Stimulated activated CD4-positive, alpha-beta T cell treated with anti-CD3 and anti-CD28 coated beads, Interleukin-12 subunit alpha, Interleukin-12 subunit beta, amount 100 ng/mL, for 4 hours (primary cell): ENCODE results near the gene WDR86.

Experiments used
- DNase-seq: peaks from one replicate; pipeline ENCODE4 v3.0.0-alpha.2; 2020

WDR86 gene

DNA sequence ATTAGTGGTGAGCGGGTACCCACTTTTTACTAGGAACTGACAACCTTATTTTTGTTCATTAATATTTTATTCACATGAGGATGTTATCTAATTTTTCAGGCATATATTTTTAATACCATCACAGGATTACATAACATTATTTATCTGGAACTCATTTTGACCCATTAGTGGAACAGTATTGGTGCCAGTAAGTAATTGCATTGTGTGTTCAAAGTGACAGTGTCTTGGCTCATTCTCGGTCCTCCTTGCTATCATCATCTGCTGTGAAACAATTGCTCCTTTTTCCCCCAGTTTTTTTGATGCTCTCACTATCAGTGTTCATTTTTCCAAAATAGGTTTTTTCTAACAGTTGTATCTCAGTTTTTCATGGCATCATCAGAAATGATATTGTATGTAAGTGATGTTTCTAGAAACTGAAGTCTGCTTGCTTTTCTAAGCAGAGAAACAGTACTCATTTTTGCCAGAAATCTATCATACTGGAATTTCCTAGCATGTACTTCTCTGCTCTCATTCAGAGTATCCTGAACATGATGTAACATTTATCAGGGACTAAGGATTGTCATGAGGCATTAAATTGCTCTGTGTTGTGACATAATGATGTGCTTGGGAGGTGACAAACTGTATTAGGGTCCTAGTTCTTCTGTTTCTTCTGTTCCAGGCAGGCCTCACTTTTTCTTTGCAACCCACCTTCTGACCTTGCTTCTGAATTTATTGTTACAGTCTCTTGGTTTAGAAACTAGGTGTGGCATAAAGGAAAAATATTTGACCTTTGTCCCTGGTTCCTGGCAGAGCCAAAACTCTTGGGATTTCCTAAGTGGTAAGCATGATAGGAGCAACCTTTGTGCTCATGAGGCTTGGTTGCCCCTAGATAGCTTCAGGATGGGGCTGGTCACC is 64.0 kb downstream of the WDR86 start:
- DNase-seq: no peak

DNA sequence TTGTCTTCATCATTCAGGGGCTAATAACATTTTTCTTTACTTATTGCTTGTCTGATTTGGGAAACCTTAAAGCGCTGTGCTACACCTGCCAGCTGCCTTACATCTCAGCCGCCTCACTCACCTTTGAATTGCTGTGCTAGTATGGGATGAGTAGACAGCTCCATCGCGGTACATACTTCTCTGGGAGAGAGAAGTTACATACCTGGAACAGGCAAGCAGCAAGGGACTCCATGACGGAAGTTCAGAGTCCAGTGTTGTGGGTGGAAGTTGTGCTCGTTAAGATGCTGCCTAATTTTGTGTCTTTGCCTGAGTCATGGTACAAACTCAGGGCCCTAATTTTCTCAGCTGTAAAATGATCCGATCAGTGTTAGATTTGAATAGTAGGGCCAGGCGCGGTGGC is 66.3 kb downstream of the WDR86 start:
- DNase-seq: no peak

DNA sequence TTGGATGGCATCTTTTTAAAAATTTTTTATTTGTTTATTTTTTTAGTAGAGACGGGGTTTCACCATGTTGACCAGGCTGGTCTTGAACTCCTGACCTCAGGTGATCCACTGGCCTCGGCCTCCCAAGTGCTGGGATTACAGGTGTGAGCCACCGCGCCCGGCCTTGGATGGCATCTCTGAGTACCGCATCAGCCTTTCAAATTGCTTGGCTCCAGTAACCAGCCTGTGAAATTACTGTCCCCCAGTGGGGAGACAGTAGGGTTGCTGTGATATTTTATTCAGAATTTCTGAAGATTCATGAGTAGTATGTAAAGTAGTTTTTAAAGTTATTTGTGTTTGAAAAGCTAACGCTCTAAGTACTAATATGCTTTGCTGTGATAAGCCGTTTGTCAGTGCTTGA is 67.0 kb downstream of the WDR86 start:
- no peak for DNase-seq

DNA sequence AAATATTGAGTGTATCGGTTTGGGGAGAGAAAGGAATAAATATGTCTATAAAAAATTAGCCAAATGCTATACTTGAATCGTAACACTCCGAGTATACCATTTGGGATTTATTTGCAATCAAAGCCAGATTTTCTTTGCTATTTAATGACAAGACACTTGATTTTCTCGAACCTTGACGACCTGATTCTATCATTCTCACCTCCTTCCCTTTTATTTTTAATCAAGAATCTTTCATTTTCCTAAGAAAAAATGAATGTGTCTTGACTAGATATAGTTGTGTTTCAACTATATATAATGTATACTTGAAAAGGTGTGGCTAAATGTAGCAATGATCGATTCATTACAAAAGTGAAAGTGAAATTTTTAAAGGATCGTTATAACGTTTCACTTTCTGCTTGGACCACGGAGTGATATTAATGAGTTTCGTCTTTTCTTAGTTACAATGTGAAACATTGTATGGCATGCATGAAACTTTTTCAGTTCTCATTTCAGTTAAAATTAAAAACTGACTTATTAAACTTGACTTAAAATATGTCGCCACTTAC is 67.7 kb downstream of the WDR86 start:
- DNase-seq: no peak

DNA sequence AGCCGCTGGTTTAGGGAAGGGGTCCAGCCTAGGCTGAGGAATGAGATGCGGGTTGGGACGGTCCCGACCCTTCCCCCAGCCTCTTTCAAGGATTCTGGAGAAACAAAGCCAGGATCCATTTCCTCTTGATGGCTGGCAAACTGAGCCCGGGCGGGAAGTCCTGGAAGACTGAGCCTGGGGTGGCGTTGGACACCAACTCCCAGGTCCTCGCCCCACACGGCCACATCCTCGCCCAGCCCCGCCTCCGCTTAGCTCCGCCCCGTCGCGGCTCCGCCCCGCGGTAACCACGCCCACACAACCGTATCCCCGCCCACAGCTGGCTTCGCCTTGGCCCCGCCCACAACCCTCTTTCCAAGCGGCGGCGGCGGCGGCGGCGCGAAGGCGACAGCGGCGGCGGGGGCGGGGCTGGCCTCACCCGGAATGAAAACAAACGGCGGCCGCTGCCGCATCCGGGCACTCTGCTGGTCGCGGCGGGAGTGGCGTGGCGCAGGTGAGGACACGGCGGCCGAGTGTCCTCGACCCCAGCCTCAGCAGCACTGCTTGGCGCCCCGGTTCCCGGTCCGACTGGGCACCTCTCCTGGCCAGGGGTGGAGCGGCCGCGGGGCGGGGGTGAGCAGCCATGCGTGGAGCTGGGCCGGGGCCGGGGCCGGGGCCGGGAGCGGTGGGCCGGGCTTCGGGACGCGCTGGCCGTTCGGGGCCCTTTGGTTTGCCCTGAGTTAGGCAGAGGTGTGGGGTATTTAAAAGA is 68.3 kb downstream of the WDR86 start, which contains the start of gene NUB1:
NUB1 (plus strand) TSS at position 456 of the 745 bp plus-strand sequence. CDS start 3,538 bp downstream, outside the sequence.
- peak; percentile 88 for DNase-seq

DNA sequence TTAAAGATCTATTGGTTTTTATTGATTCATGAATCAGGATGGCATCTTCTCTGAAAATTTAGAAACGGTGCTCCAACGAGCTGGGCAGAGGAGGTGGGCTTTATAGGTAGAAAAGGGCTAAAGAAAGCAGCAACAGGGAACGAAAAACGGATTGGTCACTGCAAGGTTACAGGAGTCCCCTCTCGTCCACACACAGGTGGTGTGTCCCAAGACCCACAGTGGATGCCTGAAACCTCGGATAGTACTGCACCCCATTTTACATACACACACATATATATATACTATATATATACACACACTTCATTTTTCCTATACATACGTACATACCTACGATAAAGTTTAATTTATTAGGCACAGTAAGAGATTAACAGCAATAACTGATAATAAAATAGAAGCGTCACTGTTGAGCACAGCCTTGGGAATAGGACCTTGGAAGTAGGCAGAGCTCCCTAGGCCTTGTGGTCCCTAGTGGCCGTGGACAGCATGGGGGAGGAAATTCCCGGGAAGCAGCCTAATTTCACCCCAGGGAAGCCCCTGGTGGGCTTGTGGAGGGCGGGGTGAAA is 69.0 kb downstream of the WDR86 start:
- DNase-seq: no peak

DNA sequence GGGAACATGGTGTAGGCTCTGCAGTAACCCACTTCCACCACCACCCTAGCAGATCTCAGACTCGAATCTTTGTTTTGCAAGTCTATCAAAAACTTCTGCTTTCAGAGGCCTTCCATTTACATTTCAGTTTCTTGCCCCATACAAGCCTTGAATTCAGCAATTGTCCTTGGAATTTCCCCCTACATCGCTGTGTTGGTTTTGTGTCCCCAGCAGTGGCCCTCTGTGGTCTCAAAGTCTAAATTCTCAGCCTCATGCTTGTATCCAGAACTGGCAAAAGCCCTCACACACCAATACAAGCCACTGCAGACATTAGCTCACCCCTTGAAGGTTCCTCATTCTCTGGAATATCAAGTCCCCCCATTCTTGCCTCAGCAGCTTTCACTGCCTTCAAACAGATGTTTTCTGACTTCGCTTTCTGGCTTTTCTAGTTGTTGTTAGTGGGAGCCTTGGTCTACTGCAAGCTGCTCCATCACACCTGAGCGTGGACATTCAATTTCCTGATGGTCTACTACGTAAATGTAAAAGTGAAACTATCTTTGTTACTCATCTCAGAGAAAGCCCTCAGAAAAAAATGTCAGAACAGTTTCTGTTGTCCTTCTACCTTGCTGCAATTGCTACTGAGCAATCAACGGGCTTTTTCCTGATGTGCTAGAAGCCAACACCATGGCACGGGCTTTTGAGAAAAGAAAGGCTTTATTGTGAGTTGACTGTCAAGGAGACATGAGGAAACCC is 70.0 kb downstream of the WDR86 start:
- no peak for DNase-seq

DNA sequence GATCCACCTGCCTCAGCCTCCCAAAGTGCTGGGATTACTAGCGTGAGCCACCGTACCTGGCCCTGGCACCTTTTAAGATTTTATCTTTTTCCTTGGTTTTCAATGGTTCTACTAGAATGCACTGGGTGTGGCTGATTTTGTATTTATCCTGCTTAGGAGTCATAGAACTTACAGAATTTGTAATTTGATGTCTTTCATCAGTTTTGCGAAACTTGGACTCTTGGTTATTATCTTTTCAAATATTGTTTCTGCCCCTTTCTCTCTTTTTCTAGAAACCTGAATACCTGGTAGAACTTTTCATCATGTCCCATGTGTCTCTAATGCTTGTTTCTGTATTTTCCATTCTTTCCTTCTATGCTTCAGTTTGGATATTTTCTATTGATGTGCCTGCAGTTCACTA is 71.0 kb downstream of the WDR86 start:
- no peak for DNase-seq

DNA sequence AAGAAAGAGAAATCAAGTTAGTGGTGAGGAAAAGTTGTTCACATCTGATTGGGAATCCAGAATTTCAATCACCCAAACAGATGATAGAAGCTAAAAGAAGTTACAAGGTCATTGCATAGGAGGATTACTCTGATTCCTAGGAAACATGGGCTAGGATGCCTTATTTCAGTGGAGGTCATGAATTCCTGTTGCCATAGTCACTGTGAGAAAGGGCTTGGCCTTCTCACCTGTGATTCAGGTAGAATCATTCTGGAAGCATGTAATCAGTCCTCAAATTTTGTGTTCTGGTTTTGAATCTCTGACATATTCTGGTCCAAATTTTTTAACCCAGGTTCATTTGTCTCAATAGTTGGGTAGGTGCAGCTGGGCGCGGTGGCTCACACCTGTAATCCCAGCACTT is 72.5 kb downstream of the WDR86 start:
- DNase-seq: no peak

DNA sequence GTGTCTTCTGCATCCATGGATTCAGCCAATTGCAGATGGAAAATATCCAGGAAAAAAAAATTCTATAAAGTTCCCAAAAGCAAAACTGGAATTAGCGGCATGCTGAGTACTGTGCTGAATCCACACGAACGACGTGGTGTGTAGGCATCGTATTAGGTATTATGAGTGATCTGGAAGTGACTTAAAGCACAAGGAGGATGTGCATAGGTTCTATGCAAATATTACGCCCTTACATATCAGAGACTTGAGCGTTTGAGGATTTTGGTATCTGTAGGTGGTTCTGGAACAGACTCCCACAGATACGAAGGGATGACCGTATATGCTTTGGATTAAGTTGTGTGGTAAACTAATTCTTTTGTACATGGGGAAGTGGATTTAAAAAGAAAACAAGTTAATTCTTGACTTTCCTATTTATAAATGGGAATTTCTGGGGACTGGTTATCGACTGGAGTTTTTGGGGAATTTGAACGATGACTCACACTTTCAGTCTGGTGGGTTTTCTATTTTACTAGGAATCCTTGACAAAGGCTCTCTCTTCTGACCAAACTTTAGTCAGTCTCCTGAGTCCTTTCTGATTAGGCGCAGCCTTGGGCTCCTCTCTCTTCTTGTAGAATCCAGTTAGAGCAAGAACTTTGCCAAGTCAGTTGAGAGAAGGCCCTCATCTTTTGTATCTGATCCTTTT is 73.7 kb downstream of the WDR86 start:
- DNase-seq: no peak

DNA sequence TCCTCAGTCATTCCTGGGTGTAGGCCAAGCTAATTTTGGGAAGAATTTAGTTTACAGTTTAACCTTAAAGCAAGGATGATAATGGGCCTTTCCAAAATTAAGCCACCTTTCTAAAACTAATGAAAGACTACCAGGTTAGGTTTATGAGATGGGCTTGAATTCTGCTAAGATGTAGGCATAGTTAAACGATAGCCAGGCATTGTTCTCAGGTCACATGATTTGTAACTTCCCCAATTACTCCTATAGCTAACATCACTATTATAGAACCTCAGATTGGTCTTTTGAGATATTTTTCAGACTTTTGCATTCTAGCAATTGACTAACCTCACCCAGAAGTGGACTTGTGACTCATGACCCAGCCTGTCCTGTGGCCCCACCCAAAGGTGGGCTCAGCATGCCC is 75.2 kb downstream of the WDR86 start:
- DNase-seq: no peak
